Activated CD4-positive, CD25-positive, alpha-beta regulatory T cell treated with anti-CD3 and anti-CD28 coated beads, Interleukin-2, amount 50 U/mL, for 16 hours (primary cell): ENCODE measurements around the gene PTK6.
A peak's percentile ranks its signal among the peaks of the same experiment; 100 is the strongest.
"Not testable (repeated sequence)": the region's sequence is repeated elsewhere in the genome, so short reads cannot be mapped to it uniquely, and the experiment has no call there.

Source experiments
- DNase-seq: peaks from one replicate; pipeline ENCODE4 v3.0.0-alpha.2; 2020; ENCODE audit warnings: low read depth, low spot score

PTK6 gene

DNA sequence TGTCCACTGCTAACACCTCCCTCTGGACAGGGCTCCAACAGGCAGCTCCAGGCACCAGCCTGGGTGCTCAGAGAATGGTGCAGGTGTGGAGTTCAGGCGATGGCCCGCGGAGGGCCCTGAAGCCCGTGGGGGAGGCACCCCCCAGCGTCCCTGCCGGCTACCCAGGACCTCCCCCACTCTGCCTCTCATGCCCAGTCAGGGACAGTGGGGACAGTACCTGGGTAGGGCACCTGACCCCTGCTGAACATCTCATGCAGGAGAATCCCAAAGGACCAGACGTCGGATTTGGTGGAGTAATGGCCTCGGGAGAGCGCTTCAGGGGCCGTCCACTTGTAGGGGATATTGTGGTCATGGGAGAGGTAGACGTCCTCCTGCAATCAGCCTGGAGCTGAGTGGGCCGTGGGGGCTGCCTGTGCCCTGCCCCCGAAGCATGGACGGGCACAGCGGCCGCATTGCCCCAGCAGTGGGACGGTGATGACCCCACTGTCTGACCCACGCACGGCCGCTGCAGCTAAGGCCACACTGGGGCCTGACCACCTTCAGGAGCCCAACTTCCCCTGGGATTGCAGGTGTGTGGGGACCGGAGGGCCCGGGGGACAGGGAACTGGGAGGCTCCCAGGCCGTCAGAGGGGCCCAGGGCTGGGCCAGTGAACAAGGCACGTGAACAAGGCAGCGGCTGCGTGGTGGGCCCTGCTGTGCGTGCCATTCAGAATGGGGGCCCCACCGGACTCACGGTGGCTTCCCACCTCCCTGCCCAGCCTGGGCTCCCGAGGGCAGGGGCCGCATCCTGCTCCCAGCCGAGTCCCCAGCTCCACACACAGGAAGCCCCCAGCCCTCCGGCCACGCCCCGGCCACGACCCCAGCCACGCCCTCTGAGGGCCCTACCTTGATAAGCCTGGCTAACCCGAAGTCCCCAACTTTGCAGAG is 7.1 kb downstream of the PTK6 start:
- no peak for DNase-seq

DNA sequence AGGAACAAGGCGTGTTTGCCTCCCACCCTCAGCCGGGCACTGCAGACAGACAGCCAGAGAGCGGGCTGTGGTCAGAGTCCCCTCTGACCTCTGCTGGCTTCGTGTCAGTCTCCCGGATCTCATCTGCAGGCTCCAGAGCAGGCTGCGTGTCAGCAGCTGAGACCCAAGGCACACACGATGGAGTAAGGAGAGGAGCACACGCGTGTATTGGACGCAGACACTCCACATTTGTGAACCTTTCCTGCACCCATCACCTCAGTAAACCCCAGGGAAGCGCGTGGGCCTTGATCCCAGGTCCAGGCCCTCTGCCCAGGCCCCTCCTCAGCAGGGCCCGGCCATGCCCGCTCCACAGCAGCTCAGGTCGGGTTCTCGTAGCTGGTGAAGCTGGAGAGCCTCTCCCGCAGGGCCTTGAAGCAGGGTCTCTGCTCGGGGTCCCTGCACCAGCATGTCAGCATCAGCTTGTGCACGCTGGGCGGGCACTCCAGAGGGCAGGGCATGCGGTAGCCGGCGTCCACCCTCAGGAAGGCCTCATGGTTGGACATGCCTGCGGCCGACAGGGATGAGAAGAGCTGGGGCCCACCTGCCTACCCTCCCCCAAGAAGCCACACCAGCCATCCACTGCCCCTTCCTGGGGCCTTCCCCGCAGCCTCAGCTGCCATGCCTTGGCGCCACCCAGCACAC is 7.9 kb downstream of the PTK6 start:
- no peak for DNase-seq

DNA sequence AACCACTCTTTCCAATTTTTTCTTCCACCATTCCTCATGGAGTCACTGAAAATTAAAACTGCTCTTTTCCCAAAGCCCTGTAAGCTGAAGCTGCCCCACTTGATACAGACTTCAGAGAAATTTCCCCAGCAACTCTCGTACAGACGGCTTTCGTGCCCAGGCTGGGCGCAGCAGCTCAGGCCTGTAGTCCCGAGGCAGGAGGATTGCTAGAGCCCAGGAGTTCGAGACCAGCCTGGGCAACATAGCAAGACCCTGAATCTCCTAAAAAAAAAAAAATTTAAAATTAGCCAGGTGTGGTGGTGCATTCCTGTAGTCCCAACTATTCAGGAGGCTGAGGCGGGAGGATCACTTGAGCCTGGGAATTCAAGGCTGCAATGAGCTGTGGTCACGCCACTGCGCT is 10.0 kb downstream of the PTK6 start:
- DNase-seq, result no peak

DNA sequence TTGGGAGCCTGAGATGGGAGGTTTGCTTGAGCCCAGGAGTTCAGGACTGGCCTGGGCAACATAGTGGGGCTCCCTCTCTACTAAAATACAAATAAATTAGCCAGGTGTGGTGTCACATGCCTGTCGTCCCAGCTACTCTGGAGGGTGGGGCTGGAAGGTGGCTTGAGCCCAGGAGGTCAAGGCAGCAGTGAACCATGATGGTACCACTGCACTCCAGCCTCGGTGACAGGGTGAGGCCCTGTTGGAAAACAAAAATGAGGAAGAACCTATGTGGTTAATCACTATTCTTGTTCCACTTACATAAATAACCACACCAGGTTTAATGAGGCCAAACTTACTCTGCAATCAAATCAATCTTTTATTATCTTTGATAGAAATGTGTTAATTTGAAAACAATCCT is 11.2 kb downstream of the PTK6 start:
- no peak for DNase-seq

DNA sequence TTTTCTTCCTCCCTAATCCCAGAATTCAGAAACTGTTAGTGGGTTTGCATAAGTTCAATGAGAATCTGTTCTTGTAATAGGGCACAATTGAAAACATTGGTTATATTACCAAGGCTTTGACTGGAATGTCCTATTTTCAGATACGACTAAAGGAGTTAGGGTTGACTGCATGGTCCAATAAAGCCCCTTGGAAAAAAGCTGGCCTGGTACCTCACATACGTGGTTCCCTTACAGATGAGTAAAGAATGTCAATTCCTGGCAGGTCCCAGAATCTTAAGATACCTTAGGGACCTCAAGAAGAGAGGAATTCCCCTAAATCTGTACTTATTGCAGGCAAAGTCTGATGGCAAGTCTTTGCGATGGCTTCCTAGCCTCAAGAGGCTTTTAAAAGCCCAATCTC is 12.0 kb downstream of the PTK6 start:
- no peak for DNase-seq

DNA sequence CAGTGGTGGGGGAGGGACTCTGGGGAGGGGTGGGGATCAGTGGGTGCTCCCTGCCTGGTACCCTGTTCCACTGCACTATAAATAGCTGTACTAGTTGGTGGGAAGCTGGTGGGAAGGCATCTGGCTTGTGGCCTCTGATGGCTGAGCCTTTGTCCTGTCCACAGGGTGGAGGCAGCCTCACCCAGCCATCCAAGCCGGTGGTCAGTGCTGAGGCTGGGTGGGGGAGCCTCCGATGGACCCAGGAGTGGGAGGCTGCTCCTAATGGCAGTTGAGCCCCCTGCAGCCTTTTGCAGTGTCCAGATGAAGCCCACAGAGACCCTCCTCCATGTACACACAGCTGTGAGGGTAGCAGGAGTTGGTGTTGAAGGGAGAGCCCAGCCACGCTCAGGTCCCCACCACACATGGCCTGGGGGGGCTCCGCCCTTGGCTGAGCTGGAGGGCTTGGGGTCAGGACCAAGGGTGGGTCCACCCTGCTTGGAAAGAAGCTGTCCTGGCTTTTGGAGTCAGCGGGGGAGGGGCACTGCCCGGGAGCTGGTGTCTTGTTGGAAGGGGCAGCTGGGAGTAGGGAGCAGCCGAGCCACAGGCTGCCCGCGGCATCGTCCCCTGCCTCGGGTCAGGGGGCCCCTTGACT is 14.1 kb downstream of the PTK6 start:
- no peak for DNase-seq

DNA sequence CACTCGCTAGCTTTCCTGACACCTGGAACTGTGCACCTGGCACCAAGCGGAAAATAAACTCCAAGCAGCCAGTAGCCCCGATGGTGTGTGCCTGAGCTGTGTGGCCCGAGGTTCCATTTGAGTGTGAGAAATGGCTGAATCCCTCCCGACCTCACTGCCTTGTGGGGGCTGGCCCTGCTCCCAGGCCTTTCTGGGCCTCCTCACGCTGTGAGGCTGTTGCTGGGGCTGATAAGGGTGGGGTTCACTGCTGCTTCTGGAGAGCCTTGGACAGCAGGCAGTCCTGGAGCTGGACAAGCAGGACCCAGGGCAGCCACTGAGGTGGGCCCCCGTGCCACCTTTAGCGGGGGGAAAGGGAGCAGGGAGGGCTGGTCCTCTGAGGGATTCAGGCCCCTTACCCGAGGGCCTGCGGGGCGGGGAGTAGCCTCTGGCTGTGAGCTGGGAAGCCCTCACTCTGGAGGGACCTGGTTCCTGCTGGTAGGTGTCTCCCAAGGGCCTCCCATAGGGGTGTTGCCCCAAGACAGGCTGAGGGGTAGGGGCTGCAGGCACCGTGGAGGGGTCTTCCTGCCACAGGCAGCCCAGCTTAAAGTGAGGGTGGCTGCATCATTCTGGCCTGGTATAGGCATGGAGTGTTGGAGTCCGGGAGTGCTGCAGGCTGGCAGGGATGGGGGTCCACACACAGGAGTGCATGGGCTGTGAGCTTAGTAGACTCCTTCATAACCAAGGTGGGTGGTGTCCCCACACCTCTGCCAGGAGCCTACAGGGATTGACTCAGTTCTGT is 14.9 kb downstream of the PTK6 start:
- no peak for DNase-seq

DNA sequence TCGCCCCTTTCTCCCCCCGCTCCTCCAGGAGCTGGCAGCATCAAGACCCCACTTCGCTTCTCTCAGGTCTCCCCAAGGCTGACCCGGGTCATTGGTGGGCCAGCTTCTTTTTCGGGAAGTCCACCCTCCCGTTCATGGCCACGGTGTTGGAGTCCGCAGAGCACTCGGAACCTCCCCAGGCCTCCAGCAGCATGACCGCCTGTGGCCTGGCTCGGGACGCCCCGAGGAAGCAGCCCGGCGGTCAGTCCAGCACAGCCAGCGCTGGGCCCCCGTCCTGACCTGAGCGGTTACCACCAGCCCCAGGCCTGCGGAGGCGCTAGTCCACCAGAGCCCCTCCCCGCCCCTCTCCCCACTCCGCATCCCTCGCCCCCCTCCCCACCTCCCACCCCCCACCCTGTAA is 15.6 kb downstream of the PTK6 start:
- DNase-seq, result no peak

DNA sequence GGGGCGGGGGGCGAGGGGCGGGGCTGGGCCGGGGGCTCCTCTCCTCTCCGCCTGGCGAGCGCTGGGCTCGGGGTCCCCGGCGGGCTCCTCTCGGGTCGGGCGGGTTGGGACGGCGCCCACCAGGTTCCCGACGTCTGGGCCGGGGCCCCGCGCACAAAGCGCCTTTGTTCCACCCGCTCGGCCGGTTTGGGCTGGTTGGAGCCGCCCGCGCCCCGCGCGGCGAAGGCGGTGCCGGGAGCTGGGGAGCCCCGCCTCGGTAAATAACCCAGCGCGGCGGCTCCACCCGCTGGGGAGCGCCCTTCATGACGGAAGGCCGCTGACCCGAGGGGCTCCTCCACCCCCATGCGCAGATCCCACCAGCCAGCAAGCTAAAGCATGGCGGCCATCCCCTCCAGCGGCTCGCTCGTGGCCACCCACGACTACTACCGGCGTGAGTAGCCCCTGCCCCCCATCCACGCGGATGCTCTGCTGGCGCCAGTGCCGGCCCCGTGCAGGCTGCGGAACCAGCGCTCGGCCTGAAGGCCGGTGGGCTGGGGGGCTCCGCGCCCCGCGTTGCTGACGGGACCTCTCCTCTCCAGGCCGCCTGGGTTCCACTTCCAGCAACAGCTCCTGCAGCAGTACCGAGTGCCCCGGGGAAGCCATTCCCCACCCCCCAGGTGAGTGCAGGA is 16.1 kb downstream of the PTK6 start:
- peak; percentile 56 for DNase-seq

DNA sequence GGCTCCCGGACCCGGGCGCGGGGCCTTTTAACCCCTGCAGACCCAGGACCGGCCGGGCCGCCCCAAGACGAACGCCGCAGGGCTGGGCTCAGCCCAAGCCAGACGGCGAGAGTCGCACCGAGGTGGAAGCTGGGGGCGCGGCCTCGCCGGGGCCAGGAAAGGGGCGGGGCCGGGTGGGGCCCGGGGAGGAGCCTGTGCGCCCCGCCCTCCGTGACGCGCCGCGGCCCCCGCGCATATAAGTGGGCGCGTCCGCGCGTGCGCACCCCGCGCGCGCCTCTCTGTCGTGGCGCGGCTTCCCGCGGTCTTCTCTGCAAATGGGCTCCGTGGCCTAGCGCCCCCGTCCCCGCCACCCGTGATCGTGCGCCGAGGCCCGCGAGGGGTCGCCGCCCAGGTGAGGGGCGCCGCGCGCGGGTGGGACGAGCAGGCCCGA is 16.7 kb downstream of the PTK6 start, which contains the start of gene PPDPF:
Gene PPDPF, plus strand, starts transcription at position 262 of the 430 bp plus-strand sequence. CDS start 544 bp downstream, outside the sequence.
- peak; percentile 73 for DNase-seq

DNA sequence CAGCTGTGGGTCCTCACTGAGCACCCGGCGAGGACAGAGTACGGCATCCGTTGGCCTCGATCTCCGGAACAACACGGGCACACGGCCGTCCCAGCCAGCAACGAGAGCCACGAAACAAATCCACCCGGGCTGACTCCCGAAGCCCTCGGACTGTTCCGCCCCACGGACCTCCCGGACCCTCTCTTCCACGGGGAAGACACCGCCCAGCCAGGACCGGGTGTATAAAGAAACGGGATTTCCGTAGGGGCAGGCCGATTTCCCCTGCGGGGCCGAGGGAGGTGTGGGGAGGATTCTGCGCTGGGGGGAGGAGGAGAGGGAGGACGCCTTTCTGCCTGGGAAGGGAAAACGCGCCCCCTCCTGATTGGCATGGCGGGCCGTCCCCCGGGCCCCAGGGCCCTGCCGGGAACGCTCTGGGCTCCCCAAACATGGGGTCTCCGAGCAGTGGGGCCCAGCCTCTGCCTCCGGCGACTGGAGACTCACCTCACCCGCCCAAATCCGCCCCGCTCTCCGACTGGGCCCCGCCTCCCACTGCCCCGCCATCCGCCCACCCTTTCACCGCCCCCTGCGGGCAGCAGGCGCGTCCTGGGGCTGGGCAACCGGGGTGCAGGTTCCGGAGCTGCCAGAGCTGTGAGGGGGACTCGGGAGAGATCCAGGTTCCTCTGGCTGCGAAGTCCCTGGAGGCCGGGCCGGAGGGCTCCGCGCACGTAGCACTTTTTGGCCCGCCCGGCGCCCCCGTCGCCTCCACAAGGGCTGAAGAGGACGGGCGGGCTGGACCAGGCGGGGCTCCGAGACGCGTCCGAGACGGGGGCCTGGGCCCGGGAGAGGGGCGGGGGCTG is 17.3 kb downstream of the PTK6 start:
- DNase-seq, result peak; percentile 31

DNA sequence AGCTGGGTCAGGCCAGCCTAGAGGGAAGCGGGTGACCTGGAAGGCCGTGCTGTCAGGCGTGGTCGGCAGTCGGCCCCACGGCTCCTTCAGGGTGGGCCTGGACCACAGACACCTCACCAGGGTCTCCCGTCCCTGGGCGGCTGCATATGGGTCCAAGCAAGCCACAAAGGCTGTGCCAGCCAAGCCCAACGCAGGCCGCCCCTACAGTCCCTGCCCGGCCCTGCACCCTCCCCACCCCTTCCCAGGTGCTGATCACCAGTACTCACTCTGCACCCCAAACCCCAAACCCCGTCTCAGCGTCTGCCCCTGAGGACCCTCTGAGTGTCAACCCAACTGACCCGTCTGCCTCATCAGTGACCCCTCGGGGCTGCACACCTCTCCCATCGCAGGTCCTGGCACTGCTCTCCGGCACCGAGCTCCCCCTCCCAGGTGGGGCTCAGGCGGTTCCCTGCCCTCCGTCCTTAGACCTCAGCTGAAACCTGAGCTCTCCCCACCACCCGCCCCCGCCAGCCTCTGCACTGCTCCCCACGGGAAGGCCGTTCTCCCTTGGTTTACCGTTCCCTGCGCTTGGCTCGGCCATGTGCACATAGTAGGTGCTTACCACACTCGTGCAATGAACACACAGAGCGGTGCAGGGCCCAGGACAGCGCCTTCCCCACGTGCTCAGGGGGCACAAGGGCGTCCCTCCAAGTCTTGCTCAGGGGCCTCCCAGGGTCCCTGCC is 18.1 kb downstream of the PTK6 start:
- no peak for DNase-seq

DNA sequence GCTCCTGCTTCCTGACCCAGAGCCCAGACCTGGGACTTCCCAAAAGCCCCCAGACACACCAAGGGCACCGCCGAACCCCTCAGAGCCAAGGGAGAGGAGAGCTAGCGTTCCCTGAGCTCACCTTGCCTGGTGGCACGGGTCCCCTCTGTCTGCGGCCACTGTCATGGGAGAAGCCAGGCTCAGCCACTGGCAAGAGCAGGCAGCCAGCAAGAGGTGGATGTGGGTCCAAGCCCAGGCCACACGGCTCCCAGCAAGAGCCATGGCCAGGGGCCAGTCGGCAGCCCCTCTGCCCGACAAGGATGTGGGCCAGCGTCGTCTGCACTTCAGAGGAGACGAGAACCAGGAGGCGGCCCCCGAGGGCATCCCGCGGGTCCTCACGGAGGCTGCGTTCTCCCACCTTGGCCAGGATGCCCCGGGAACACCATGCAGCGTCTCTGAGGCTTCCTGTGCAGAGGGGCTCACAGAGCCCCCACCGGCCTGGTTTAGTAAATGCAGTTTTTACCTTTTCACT is 18.8 kb downstream of the PTK6 start:
- no peak for DNase-seq

DNA sequence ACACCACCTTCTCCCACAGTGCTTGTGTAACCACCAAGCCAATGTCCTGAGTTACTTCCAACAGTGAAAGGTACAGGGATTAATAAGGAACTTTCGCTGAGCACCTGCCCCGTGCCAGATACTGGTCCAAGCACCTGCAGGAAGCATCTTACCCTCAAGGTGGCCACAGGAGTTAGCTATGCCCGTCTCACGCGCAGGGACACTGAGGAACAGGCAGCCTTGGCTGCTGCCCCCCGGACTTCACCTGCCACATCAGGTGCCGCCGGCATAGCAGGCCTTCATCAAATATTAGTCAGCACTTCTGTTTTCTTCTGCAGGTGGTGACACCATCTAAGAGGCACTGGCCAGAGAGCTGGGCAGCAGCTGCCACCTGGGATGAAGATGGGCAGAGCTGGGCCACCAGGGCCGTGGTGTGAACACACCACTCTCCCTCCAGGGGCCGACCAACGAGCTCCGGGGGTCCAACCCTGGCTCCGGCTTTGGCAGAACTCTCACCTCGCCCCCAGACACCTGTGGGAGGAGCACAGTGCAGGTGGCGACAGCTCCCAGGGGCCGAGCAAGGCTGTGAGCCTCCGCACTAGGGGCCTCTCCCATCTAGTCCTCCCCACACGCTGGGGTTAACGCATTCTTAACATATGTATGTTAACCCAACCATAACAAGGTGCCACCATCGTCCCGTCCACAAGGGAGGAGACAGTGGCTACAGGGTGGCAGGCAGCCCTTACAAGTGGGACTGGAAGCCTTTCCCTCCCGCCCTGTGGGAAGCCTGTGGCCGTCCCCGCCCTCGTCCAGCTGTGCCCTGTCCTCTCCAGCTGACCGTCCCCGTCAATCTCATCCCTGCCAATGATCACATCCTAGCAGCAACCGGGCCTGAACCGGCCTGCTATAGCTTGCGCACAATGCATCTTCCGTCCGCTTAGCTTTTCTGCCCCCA is 19.5 kb downstream of the PTK6 start:
- DNase-seq, result no peak

DNA sequence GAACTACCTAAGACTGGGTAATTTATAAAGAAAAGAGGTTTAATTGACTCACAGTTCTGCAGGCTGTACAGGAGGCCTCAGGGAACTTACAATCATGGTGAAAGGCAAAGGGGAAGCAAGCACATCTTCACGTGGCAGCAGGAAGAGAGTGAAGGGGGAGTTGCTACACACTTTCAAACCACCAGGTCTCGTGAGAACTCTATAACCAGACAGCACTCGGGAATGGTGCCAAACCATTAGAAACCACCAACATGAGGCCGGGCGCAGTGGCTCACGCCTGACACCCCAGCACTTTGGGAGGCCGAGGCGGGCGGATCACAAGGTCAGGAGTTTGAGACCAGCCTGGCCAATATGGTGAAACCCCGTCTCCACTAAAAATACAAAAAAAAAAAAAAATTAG is 22.7 kb downstream of the PTK6 start:
- DNase-seq, result not testable (repeated sequence)

DNA sequence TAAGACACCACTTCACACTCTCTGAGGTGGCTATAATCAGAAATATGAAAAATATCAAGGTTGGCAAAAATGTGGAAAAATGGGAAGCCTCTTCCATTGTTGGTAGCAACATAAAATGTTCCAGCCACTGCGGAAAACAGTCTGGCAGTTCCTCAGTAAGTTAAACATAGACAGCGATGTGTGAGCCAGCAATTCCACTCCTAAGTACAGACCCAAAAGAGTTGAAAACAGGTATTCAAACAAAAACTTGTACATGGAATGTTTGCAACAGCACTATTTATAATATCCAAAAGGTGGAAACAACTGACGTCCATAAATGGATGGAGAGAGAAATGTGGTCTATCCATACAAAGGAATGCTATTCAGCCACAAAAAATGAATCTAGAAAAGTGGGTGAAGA is 24.0 kb downstream of the PTK6 start:
- DNase-seq, result no peak

DNA sequence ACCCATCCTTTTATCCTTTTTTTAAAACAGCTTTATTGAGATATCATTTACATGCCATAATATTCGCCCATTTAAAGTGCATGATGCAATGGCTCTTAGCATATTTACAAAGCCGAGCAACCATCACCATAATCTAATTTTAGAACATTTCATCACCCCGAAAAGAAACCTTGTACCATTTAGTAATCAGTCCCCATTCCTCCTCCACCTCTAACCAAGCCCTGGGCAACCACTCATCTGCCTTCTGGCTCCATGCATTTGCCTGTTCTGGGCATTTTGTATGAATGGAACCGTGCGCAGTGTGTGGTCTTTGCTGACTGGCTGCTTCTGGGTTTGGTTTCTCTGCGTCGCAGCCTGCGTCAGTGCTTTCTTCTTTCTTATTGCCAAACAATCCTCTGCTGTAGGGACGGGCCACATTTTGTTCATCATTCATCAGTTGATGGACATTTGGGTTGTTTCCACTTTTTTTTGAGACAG is 28.1 kb downstream of the PTK6 start:
- no peak for DNase-seq
